GM23248 (cell line): Measurements from ENCODE around the gene RALGPS1. TPM values are rescaled to one million over a fixed set of nuclear protein-coding genes. Genes with fewer than 3 reads are reported as not detected.

Source experiments
- DNase-seq: peaks from one replicate; pipeline ENCODE4 v3.0.0-alpha.2; 2015
- H2AFZ ChIP-seq: fragments of 200-600 bp; sonication (generic); 2 replicates; pipeline ENCODE4 v1.6.1; 2016; ENCODE audit warnings: antibody characterized with exemption
- H3F3A ChIP-seq: fragments of 200-600 bp; sonication (generic); 2 replicates; pipeline ENCODE4 v1.6.1; 2016; ENCODE audit warnings: mild to moderate bottlenecking, antibody characterized with exemption, mixed run types; ENCODE audit not compliant: insufficient read depth
- H3K27ac ChIP-seq: fragments of 200-600 bp; sonication (generic); 2 replicates; pipeline ENCODE4 v1.5.1; 2016; ENCODE audit warnings: mild to moderate bottlenecking
- H3K27me3 ChIP-seq: fragments of 200-600 bp; sonication (generic); replicated peaks from 2 replicates; pipeline ENCODE4 v1.6.1; 2016; ENCODE audit warnings: mild to moderate bottlenecking; ENCODE audit not compliant: insufficient read depth
- H3K36me3 ChIP-seq: fragments of 200-600 bp; sonication (generic); 2 replicates; pipeline ENCODE4 v1.6.1; 2016; ENCODE audit warnings: low read depth, mild to moderate bottlenecking
- H3K4me1 ChIP-seq: fragments of 200-600 bp; sonication (generic); 2 replicates; pipeline ENCODE4 v1.6.1; 2016; ENCODE audit warnings: mild to moderate bottlenecking; ENCODE audit not compliant: insufficient read depth
- H3K4me2 ChIP-seq: fragments of 200-600 bp; sonication (generic); one replicate; pipeline ENCODE4 v1.6.1; 2016; ENCODE audit warnings: mild to moderate bottlenecking; ENCODE audit not compliant: unreplicated experiment
- H3K4me3 ChIP-seq: fragments of 200-600 bp; sonication (generic); 2 replicates; pipeline ENCODE4 v1.5.1; 2016; ENCODE audit warnings: mild to moderate bottlenecking
- H3K79me2 ChIP-seq: fragments of 200-600 bp; sonication (generic); 2 replicates; pipeline ENCODE4 v1.6.1; 2016; ENCODE audit warnings: mild to moderate bottlenecking; ENCODE audit not compliant: insufficient read depth
- H3K9ac ChIP-seq: fragments of 200-600 bp; sonication (generic); 2 replicates; pipeline ENCODE4 v1.6.1; 2016; ENCODE audit warnings: mild to moderate bottlenecking
- H3K9me2 ChIP-seq: fragments of 200-600 bp; sonication (generic); 2 replicates; pipeline ENCODE4 v1.6.1; 2016; ENCODE audit warnings: mixed run types, mild to moderate bottlenecking, moderate library complexity; ENCODE audit not compliant: insufficient read depth
- H3K9me3 ChIP-seq: fragments of 200-600 bp; sonication (generic); one replicate; pipeline ENCODE4 v1.6.1; 2017; ENCODE audit warnings: low read depth
- H4K20me1 ChIP-seq: fragments of 200-600 bp; sonication (generic); 2 replicates; pipeline ENCODE4 v1.6.0; 2016; ENCODE audit not compliant: insufficient read depth
- EZH2 ChIP-seq: fragments of 200-600 bp; sonication (generic); IDR thresholded peaks from 2 replicates; pipeline ENCODE4 v1.6.1; 2018; ENCODE audit warnings: antibody characterized with exemption, mild to moderate bottlenecking; ENCODE audit not compliant: insufficient read depth, poor library complexity, severe bottlenecking
- EZH2phosphoT487 ChIP-seq: fragments of 200-600 bp; sonication (generic); IDR thresholded peaks from 2 replicates; pipeline ENCODE4 v1.6.1; 2018; ENCODE audit warnings: antibody characterized with exemption, moderate library complexity, mild to moderate bottlenecking, low read depth; ENCODE audit not compliant: insufficient read depth
- WGBS, 2 experiments: methylation state at CpG; one replicate each; pipeline ENCODE4 v1.1.6; 2015 to 2017; ENCODE audit warnings: low lambda C conversion rate in 2 of 2, low coverage in 1 of 2; ENCODE audit errors: missing lambda C conversion rate in 2 of 2; 5-methylcytosine and 5-hydroxymethylcytosine counted together
- in situ Hi-C: fragments of 300-500 bp; cut with MboI; formaldehyde crosslinking; loops from 2 replicates; pipeline ENCODE4 v1.15.0; 2020
- polyA plus RNA-seq: library from polyadenylated mRNA; unstranded; fragments of >200 nt; fragmentation: Nextera tagmentation; extraction: Ambion mirVana; gene quantifications from 2 replicates; pipeline ENCODE4 v1.2.1, GENCODE V29; 2016
- total RNA-seq: library from RNA; depleted of rRNA; stranded (reverse); fragments of >200 nt; shearing (Covaris generic); gene quantifications from 2 replicates; pipeline ENCODE4 v1.2.3, GENCODE V29; 2014

Gene RALGPS1
- total and polyA plus RNA-seq, 2 experiments from 2014 or later = 0.54 to 1.8 TPM

GRCh38 chr9:127135056-127135745 is 220.6 kb downstream of the RALGPS1 start:
- H3F3A ChIP-seq = peaks cover 36% of the 10 kb centered on the region
- peaks cover 47% of the 10 kb centered on the region for H3K4me1 ChIP-seq
- 71 to 89% methylated on average over 4 of the region's 4 CpGs for WGBS, 2 experiments
- H3K36me3 ChIP-seq = no peaks in the 10 kb centered on the region
- no peaks in the 10 kb centered on the region for H3K27me3 ChIP-seq
- no peak overlapping the region for H3K27ac ChIP-seq
- TF ChIP-seq EZH2 (no peak), EZH2phosphoT487 (no peak)
- H3K9me3 ChIP-seq = no peaks in the 10 kb centered on the region
- H3K79me2 ChIP-seq = no peaks in the 10 kb centered on the region
- DNase-seq = no peak
- peak overlapping the region; percentile 81; the same call in 1 of the 2 replicates for H3K9ac ChIP-seq
- H3K4me3 ChIP-seq = no peak overlapping the region
- H4K20me1 ChIP-seq = no peaks in the 10 kb centered on the region
- in situ Hi-C loops = no loop called here
- no peak overlapping the region for H2AFZ ChIP-seq
- no peak overlapping the region for H3K4me2 ChIP-seq
- H3K9me2 ChIP-seq = no peaks in the 10 kb centered on the region

- Histone ChIP-seq H3K27me3 (no peaks in the 10 kb centered on the region), H3K4me1 (peaks cover 36% of the 10 kb centered on the region), H4K20me1 (no peaks in the 10 kb centered on the region), H2AFZ (no peak overlapping the region), H3K79me2 (no peaks in the 10 kb centered on the region), H3K9me2 (no peaks in the 10 kb centered on the region), H3K4me3 (no peak overlapping the region), H3K36me3 (no peaks in the 10 kb centered on the region), H3K9me3 (no peaks in the 10 kb centered on the region), H3K9ac (no peak overlapping the region), H3K27ac (no peak overlapping the region), H3F3A (peaks cover 25% of the 10 kb centered on the region), H3K4me2 (no peak overlapping the region)
- DNase-seq = no peak
- TF ChIP-seq EZH2phosphoT487 (no peak), EZH2 (no peak)
- 77 to 79% methylated on average over 8 of the region's 8 CpGs for WGBS, 2 experiments
- in situ Hi-C loops = no loop called here
Measured at GRCh38 chr9:127136081-127136879, 221.7 kb downstream of the RALGPS1 start.

GRCh38 chr9:127136880-127137639 is 222.5 kb downstream of the RALGPS1 start:
- Histone ChIP-seq H2AFZ (no peak overlapping the region), H3K27ac (no peak overlapping the region), H3K4me3 (no peak overlapping the region), H3K4me2 (no peak overlapping the region), H3K9me3 (no peaks in the 10 kb centered on the region), H3K27me3 (no peaks in the 10 kb centered on the region), H3F3A (peaks cover 17% of the 10 kb centered on the region), H3K9me2 (no peaks in the 10 kb centered on the region), H3K36me3 (no peaks in the 10 kb centered on the region), H3K79me2 (no peaks in the 10 kb centered on the region), H4K20me1 (no peaks in the 10 kb centered on the region), H3K9ac (no peak overlapping the region), H3K4me1 (peaks cover 29% of the 10 kb centered on the region)
- in situ Hi-C loops = no loop called here
- TF ChIP-seq EZH2 (no peak), EZH2phosphoT487 (no peak)
- DNase-seq = no peak
- 87 to 91% methylated on average over 5 of the region's 5 CpGs for WGBS, 2 experiments

GRCh38 chr9:127137640-127138360 is 223.2 kb downstream of the RALGPS1 start:
- no peak for DNase-seq
- WGBS, 2 experiments = 87 to 90% methylated on average over 11 of the region's 11 CpGs
- H3K4me2 ChIP-seq = no peak overlapping the region
- H3K4me3 ChIP-seq = no peak overlapping the region
- H3K27me3 ChIP-seq = no peaks in the 10 kb centered on the region
- H3K4me1 ChIP-seq = peaks cover 22% of the 10 kb centered on the region
- H3K9me3 ChIP-seq = no peaks in the 10 kb centered on the region
- no peaks in the 10 kb centered on the region for H4K20me1 ChIP-seq
- H2AFZ ChIP-seq = no peak overlapping the region
- H3K27ac ChIP-seq = no peak overlapping the region
- H3F3A ChIP-seq = peaks cover 10% of the 10 kb centered on the region
- no peaks in the 10 kb centered on the region for H3K36me3 ChIP-seq
- no peaks in the 10 kb centered on the region for H3K9me2 ChIP-seq
- in situ Hi-C loops = no loop called here
- TF ChIP-seq EZH2phosphoT487 = no peak
- no peak for TF ChIP-seq EZH2
- H3K9ac ChIP-seq = no peak overlapping the region
- H3K79me2 ChIP-seq = no peaks in the 10 kb centered on the region
